IPS-18c (cell line): ENCODE measurements around the gene RALBP1.

Source experiments
- H3K4me3 ChIP-seq: 2 replicates; pipeline ENCODE4 v1.7.0; 2013; ENCODE audit warnings: low read depth, mild to moderate bottlenecking, low read length, moderate library complexity; ENCODE audit not compliant: insufficient read depth
- H3K9me3 ChIP-seq: one replicate; pipeline ENCODE4 v1.6.1; 2013; ENCODE audit warnings: mild to moderate bottlenecking, low read length, moderate library complexity; ENCODE audit not compliant: control insufficient read depth, insufficient read depth

Gene RALBP1

GRCh38 chr18:9530226-9531009, 55.1 kb downstream of the RALBP1 start:
- H3K4me3 ChIP-seq = no peak overlapping the region
- peaks cover 3% of the 10 kb centered on the region for H3K9me3 ChIP-seq

- Histone ChIP-seq H3K9me3 (no peaks in the 10 kb centered on the region), H3K4me3 (no peak overlapping the region)
These were observed 56.6 kb downstream of the RALBP1 start for GRCh38 chr18:9531791-9532410.

GRCh38 chr18:9534844-9535243, 59.5 kb downstream of the RALBP1 start:
- no peak overlapping the region for H3K4me3 ChIP-seq
- no peaks in the 10 kb centered on the region for H3K9me3 ChIP-seq

GRCh38 chr18:9535430-9535991, 60.2 kb downstream of the RALBP1 start:
- no peak overlapping the region for H3K4me3 ChIP-seq
- no peaks in the 10 kb centered on the region for H3K9me3 ChIP-seq

GRCh38 chr18:9536354-9537152, 61.2 kb downstream of the RALBP1 start:
- Histone ChIP-seq H3K9me3 (no peaks in the 10 kb centered on the region), H3K4me3 (no peak overlapping the region)

GRCh38 chr18:9537677-9538076, 62.4 kb downstream of the RALBP1 start:
- Histone ChIP-seq H3K4me3 (no peak overlapping the region), H3K9me3 (no peaks in the 10 kb centered on the region)

GRCh38 chr18:9539283-9539682, 64.0 kb downstream of the RALBP1 start:
- Histone ChIP-seq H3K4me3 (no peak overlapping the region), H3K9me3 (no peaks in the 10 kb centered on the region)

- no peaks in the 10 kb centered on the region for H3K9me3 ChIP-seq
These were observed 64.6 kb downstream of the RALBP1 start for GRCh38 chr18:9539938-9540337.

GRCh38 chr18:9542924-9543323, 67.6 kb downstream of the RALBP1 start:
- no peaks in the 10 kb centered on the region for H3K9me3 ChIP-seq
- H3K4me3 ChIP-seq = no peak overlapping the region

More at GRCh38 chr18:9539938-9540337, 64.6 kb downstream of the RALBP1 start:
- no peak overlapping the region for H3K4me3 ChIP-seq

- Histone ChIP-seq H3K9me3 (no peaks in the 10 kb centered on the region), H3K4me3 (no peak overlapping the region)
These were observed 69.7 kb downstream of the RALBP1 start for GRCh38 chr18:9545029-9545428.

- Histone ChIP-seq H3K9me3 (no peaks in the 10 kb centered on the region), H3K4me3 (no peak overlapping the region)
These were observed 71.2 kb downstream of the RALBP1 start for GRCh38 chr18:9546468-9546867.

- Histone ChIP-seq H3K4me3 (no peak overlapping the region), H3K9me3 (no peaks in the 10 kb centered on the region)
These were observed 72.5 kb downstream of the RALBP1 start for GRCh38 chr18:9547782-9548181.

GRCh38 chr18:9549405-9549804, 74.1 kb downstream of the RALBP1 start:
- no peaks in the 10 kb centered on the region for H3K9me3 ChIP-seq
- no peak overlapping the region for H3K4me3 ChIP-seq

- Histone ChIP-seq H3K4me3 (no peak overlapping the region), H3K9me3 (no peaks in the 10 kb centered on the region)
These were observed 75.1 kb downstream of the RALBP1 start for GRCh38 chr18:9550429-9550828.

GRCh38 chr18:9552191-9552590, 76.9 kb downstream of the RALBP1 start:
- Histone ChIP-seq H3K4me3 (no peak overlapping the region), H3K9me3 (no peaks in the 10 kb centered on the region)

- Histone ChIP-seq H3K9me3 (no peaks in the 10 kb centered on the region), H3K4me3 (no peak overlapping the region)
These were observed 77.3 kb downstream of the RALBP1 start for GRCh38 chr18:9552616-9553015.

GRCh38 chr18:9557250-9557943, 82.1 kb downstream of the RALBP1 start:
- Histone ChIP-seq H3K9me3 (no peaks in the 10 kb centered on the region), H3K4me3 (no peak overlapping the region)
